ENCODE results near the gene GAL3ST1. TPM values are rescaled to one million over a fixed set of nuclear protein-coding genes. Genes with fewer than 3 reads are reported as not detected.

GAL3ST1 gene
- total and polyA plus RNA-seq, 2 donors (not counting 1 experiment from before 2014, with no cell fraction given), result 0.70 TPM; not detected in 1

- no peaks in the 10 kb centered on the region for H3K4me1 Mint-ChIP-seq
- no peak for DNase-seq
Observed at GRCh38 chr22:30584441-30584840, 10.0 kb upstream of the GAL3ST1 start.

DNA sequence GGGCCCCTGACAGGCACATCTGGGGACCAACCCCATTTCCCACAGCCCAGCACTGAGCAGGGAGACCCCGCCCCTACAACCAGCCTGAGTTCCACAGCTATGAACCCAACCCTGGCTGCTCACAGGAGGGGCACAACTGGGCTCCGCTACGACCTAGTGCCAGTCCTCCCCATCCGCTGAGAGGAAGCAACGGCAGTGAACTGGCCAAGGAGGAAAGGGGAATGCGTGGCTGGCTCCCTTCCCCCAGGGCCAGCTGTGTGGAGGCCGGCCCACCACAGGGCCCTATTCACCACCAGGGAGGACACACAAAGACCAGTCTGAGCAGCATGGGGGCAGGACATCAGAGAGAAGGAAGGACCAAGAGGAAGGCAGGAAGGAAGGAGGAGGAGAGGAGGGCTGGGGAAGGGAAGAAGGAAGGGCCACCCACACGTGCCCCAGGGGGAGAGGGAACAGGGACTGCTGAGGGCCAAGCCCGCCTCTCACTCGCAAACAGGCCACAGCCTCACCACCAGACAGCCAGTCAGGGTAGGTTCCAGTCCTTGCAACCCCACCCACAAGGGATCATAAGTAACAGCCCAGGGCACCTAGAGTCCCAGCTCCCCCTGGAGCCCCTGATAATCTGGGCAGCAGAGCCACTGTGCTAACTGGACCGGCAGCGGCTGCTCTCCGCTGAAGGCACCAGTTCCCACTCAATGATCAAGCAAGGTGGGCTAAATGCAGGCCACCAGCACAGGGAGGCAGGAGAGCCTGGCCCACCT is 8.5 kb upstream of the GAL3ST1 start:
- ChIA-PET POLR2A (no interaction called here), CTCF (no interaction called here)
- H3K9ac ChIP-seq (ENCODE audit: low read length), result no peak overlapping the region
- peaks cover 0 to 98% of the 10 kb centered on the region in 2 experiments for H3K36me3 ChIP-seq (replicated peaks in 1 of 2; ENCODE audit: control extremely low read depth in 1 of 2, control insufficient read depth in 1 of 2, extremely low read depth in 1 of 2, insufficient read depth in 2 of 2, low read length in 1 of 2)
- H3K4me2 ChIP-seq (replicated peaks; ENCODE audit: low read depth, low read length, poor library complexity, severe bottlenecking), result no peak overlapping the region
- H3K4me3 Mint-ChIP-seq, result no peak overlapping the region
- no peaks in the 10 kb centered on the region for H3K4me1 Mint-ChIP-seq
- H3K27me3 ChIP-seq (replicated peaks in 1 of 4; ENCODE audit: control extremely low read depth in 1 of 4, control insufficient read depth in 3 of 4, insufficient read depth in 4 of 4, low read length in 3 of 4), result no peaks in the 10 kb centered on the region
- no peak for DNase-seq
- WGBS (ENCODE audit: insufficient coverage), result 94% methylated on average over 6 of the region's 13 CpGs
- ATAC-seq (ENCODE audit: low read depth), result no peak
- H2AFZ ChIP-seq (ENCODE audit: insufficient read depth, low read depth, low read length, poor library complexity, severe bottlenecking), result no peak overlapping the region
- H3K9me3 ChIP-seq (ENCODE audit: control extremely low read depth in 1 of 3, control insufficient read depth in 2 of 3, insufficient read depth in 1 of 3, low read length in 2 of 3), result peaks cover 0 to 8% (median 0%) of the 10 kb centered on the region in 3 donors
- no peaks in the 10 kb centered on the region for H3K9me3 Mint-ChIP-seq (ENCODE audit: insufficient read depth)
- H3K27ac Mint-ChIP-seq, result no peak overlapping the region
- H4K20me1 ChIP-seq (ENCODE audit: control insufficient read depth, insufficient read depth, low read length, poor library complexity, severe bottlenecking), result peaks cover 41% of the 10 kb centered on the region
- intact Hi-C loops (cut with micrococcal nuclease), result no loop called here
- TF ChIP-seq, protein P1, sequence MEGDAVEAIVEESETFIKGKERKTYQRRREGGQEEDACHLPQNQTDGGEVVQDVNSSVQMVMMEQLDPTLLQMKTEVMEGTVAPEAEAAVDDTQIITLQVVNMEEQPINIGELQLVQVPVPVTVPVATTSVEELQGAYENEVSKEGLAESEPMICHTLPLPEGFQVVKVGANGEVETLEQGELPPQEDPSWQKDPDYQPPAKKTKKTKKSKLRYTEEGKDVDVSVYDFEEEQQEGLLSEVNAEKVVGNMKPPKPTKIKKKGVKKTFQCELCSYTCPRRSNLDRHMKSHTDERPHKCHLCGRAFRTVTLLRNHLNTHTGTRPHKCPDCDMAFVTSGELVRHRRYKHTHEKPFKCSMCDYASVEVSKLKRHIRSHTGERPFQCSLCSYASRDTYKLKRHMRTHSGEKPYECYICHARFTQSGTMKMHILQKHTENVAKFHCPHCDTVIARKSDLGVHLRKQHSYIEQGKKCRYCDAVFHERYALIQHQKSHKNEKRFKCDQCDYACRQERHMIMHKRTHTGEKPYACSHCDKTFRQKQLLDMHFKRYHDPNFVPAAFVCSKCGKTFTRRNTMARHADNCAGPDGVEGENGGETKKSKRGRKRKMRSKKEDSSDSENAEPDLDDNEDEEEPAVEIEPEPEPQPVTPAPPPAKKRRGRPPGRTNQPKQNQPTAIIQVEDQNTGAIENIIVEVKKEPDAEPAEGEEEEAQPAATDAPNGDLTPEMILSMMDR (IDR thresholded peaks at IDR 0.05), result no peak
- TF ChIP-seq EZH2 (IDR thresholded peaks at IDR 0.05; ENCODE audit: borderline replicate concordance, insufficient read depth, low read depth, low read length, poor library complexity, severe bottlenecking), result no peak
- H3K27ac ChIP-seq (ENCODE audit: low read length in 2 of 2), result no peak overlapping the region
- H3K79me2 ChIP-seq (ENCODE audit: control insufficient read depth, insufficient read depth, low read length), result peaks cover 3% of the 10 kb centered on the region
- H3K4me3 ChIP-seq (ENCODE audit: control extremely low read depth in 1 of 5, extremely low read depth in 1 of 5, insufficient read depth in 1 of 5, low read depth in 2 of 5, low read length in 4 of 5), result no peak overlapping the region
- no peaks in the 10 kb centered on the region for H3K27me3 Mint-ChIP-seq
- no peaks in the 10 kb centered on the region for H3K4me1 ChIP-seq (ENCODE audit: control insufficient read depth in 2 of 2, insufficient read depth in 2 of 2, low read length in 2 of 2)

More at GRCh38 chr22:30584441-30584840, 10.0 kb upstream of the GAL3ST1 start:
- peaks cover 2 to 96% of the 10 kb centered on the region in 2 experiments for H3K36me3 ChIP-seq (replicated peaks in 1 of 2; ENCODE audit: control extremely low read depth in 1 of 2, control insufficient read depth in 1 of 2, extremely low read depth in 1 of 2, insufficient read depth in 2 of 2, low read length in 1 of 2)
- H2AFZ ChIP-seq (ENCODE audit: insufficient read depth, low read depth, low read length, poor library complexity, severe bottlenecking), result no peak overlapping the region
- Mint-ChIP-seq H3K27me3 (no peaks in the 10 kb centered on the region), H3K4me3 (no peak overlapping the region), H3K27ac (no peak overlapping the region), H3K9me3 (ENCODE audit: insufficient read depth) (no peaks in the 10 kb centered on the region)
- TF ChIP-seq, protein P1 (IDR thresholded peaks at IDR 0.05), result no peak
- H4K20me1 ChIP-seq (ENCODE audit: control insufficient read depth, insufficient read depth, low read length, poor library complexity, severe bottlenecking), result peaks cover 45% of the 10 kb centered on the region
- no peak overlapping the region for H3K4me2 ChIP-seq (replicated peaks; ENCODE audit: low read depth, low read length, poor library complexity, severe bottlenecking)
- H3K4me3 ChIP-seq (ENCODE audit: control extremely low read depth in 1 of 5, extremely low read depth in 1 of 5, insufficient read depth in 1 of 5, low read depth in 2 of 5, low read length in 4 of 5), result no peak overlapping the region
- H3K79me2 ChIP-seq (ENCODE audit: control insufficient read depth, insufficient read depth, low read length), result peaks cover 3% of the 10 kb centered on the region
- H3K9ac ChIP-seq (ENCODE audit: low read length), result no peak overlapping the region
- ATAC-seq (ENCODE audit: low read depth), result no peak
- intact Hi-C loops (cut with micrococcal nuclease), result no loop called here
- ChIA-PET CTCF (interaction anchor here (0.9 kb wide), 1 partner anchor 50 kb away, joined by 3 read pairs; no protein-coding TSS in a partner anchor), POLR2A (no interaction called here)
- no peaks in the 10 kb centered on the region for H3K27me3 ChIP-seq (replicated peaks in 1 of 4; ENCODE audit: control extremely low read depth in 1 of 4, control insufficient read depth in 3 of 4, insufficient read depth in 4 of 4, low read length in 3 of 4)
- H3K9me3 ChIP-seq (ENCODE audit: control extremely low read depth in 1 of 3, control insufficient read depth in 2 of 3, insufficient read depth in 1 of 3, low read length in 2 of 3), result peaks cover 0 to 8% (median 0%) of the 10 kb centered on the region in 3 donors
- no peaks in the 10 kb centered on the region for H3K4me1 ChIP-seq (ENCODE audit: control insufficient read depth in 2 of 2, insufficient read depth in 2 of 2, low read length in 2 of 2)
- WGBS (ENCODE audit: insufficient coverage), result 98% methylated on average over 15 of the region's 15 CpGs
- H3K27ac ChIP-seq (ENCODE audit: low read length in 2 of 2), result no peak overlapping the region

Data from B cell (primary cell).